ENCODE results near the gene PAGE4. TPM values are rescaled to one million over a fixed set of nuclear protein-coding genes. Genes with fewer than 3 reads are reported as not detected.
A peak's percentile ranks its signal among the peaks of the same experiment; 100 is the strongest.

The PAGE4 gene
- polyA plus RNA-seq, 2 donors: 0.11 TPM; not detected in 1

DNA sequence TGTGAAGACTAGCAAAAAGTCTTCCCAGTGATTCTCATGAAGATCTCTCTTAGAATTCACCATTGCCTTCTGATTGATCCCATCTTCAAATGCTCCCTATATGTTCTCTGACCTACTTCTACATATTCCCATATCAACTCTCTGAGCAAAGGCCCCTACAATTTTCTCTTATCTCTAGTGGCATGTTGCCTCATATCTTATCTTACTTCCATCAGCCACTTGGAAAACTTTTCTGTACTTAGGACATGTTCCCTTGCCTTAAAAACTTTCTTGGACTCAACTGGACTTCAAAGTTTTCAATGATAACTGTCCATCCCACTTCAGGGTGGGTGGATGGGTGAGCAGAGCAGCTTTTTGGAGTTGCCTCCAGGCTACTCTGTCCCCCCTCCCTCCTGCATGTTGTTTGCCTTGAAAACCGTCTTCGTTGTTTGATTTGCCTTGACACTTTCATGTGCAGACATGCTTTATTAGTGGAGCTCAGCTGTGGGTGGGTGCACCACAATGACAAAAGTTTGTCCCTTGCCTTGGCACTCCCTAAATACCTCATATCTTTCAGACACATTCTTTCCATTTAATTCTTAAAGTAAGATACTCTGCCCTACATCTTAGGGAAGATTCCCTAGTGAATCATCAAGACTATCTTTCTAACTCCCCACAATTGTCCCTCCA, 31.9 kb downstream of the PAGE4 start:
- WGBS, 2 donors: 49 to 64% methylated on average over 2 of the region's 2 CpGs
- H3K4me3 ChIP-seq (ENCODE audit: low read depth in 1 of 2, low read length in 2 of 2): no peak overlapping the region
- peaks cover 0 to 4% of the 10 kb centered on the region in 2 donors for H3K27me3 ChIP-seq (ENCODE audit: control insufficient read depth in 1 of 2, insufficient read depth in 2 of 2, low read length in 2 of 2)
- no peaks in the 10 kb centered on the region for H3K36me3 ChIP-seq (ENCODE audit: control insufficient read depth in 2 of 2, insufficient read depth in 2 of 2, low read length in 1 of 2)
- H3K4me1 ChIP-seq (ENCODE audit: control insufficient read depth in 2 of 2, insufficient read depth in 2 of 2, low read length in 1 of 2): no peaks in the 10 kb centered on the region
- H3K9me3 ChIP-seq (ENCODE audit: control insufficient read depth in 2 of 2, insufficient read depth in 1 of 2, low read depth in 1 of 2, low read length in 1 of 2): no peaks in the 10 kb centered on the region
- no peak overlapping the region for H3K27ac ChIP-seq (ENCODE audit: low read depth in 2 of 2, low read length in 1 of 2)

DNA sequence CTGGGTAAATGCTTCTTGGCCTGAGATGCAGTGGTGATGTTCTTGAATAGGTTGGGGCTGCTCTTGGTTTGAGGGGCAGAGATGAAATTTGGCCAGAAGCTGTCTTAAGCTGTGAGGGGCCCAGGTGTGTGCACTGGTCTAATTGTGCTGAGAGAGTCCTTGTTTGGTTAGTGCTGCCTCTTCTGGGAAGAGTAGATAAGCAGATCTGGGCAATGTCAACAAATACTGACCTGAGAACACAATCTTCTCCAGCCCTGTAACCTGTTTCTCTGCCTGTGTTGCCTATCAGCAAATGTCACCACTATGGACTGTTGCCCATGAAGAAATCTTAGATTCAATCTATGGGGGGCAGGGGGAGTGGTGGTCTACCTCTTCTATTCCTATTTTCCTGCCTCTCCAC, 33.0 kb downstream of the PAGE4 start:
- Histone ChIP-seq H3K9me3 (ENCODE audit: control insufficient read depth in 2 of 2, insufficient read depth in 1 of 2, low read depth in 1 of 2, low read length in 1 of 2) (no peaks in the 10 kb centered on the region), H3K4me1 (ENCODE audit: control insufficient read depth in 2 of 2, insufficient read depth in 2 of 2, low read length in 1 of 2) (no peaks in the 10 kb centered on the region), H3K36me3 (ENCODE audit: control insufficient read depth in 2 of 2, insufficient read depth in 2 of 2, low read length in 1 of 2) (no peaks in the 10 kb centered on the region), H3K27ac (ENCODE audit: low read depth in 2 of 2, low read length in 1 of 2) (no peak overlapping the region), H3K27me3 (ENCODE audit: control insufficient read depth in 1 of 2, insufficient read depth in 2 of 2, low read length in 2 of 2) (peaks cover 0 to 4% of the 10 kb centered on the region in 2 donors), H3K4me3 (ENCODE audit: low read depth in 1 of 2, low read length in 2 of 2) (no peak overlapping the region)

DNA sequence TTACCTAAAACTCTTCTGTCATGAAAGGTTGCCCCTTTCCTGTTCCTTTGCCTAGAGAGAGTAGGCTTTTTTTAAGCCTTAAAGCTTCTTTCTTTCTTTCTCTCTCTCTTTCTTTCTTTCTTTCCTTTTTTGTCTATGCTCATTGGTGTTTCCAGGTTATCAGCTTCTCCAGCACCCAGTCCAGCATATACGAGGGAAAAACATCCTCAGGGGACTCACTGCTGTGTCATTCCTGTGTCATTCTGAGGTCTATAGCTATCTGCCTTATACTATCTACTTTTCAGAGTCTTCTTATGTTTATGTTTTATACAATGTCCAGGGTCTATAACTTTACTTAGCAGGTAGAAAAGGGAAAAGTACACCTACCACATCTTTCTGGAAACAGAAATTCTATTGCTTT, 39.6 kb downstream of the PAGE4 start:
- Histone ChIP-seq H3K27me3 (ENCODE audit: control insufficient read depth in 1 of 2, insufficient read depth in 2 of 2, low read length in 2 of 2) (peaks cover 0 to 5% of the 10 kb centered on the region in 2 donors), H3K4me1 (ENCODE audit: control insufficient read depth in 2 of 2, insufficient read depth in 2 of 2, low read length in 1 of 2) (no peaks in the 10 kb centered on the region), H3K27ac (ENCODE audit: low read depth in 2 of 2, low read length in 1 of 2) (no peak overlapping the region), H3K9me3 (ENCODE audit: control insufficient read depth in 2 of 2, insufficient read depth in 1 of 2, low read depth in 1 of 2, low read length in 1 of 2) (no peaks in the 10 kb centered on the region), H3K36me3 (ENCODE audit: control insufficient read depth in 2 of 2, insufficient read depth in 2 of 2, low read length in 1 of 2) (no peaks in the 10 kb centered on the region), H3K4me3 (ENCODE audit: low read depth in 1 of 2, low read length in 2 of 2) (no peak overlapping the region)
- WGBS, 2 donors: 37 to 45% methylated on average over 1 of the region's 1 CpG

DNA sequence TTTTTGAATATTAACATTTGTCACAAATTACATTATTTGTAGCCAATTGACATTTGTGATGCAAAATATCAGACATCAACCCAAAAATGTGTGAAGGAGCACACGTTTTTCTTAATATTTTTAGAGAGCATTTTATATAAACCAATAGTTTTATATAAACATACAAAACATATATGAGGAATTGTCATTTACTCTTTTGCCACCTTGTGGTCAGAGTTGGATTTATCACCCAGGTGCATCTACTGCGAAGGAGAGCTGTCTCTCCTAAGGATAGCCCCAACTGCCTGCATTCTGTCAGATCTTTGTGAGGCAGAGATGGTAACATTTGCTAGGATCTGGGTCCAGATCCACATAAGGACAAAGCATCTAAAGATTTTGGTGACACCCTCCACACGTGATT, 47.6 kb downstream of the PAGE4 start:
- 5 to 11% methylated on average over 3 of the region's 3 CpGs for WGBS, 2 donors
- Histone ChIP-seq H3K4me1 (ENCODE audit: control insufficient read depth in 2 of 2, insufficient read depth in 2 of 2, low read length in 1 of 2) (no peaks in the 10 kb centered on the region), H3K27ac (ENCODE audit: low read depth in 2 of 2, low read length in 1 of 2) (no peak overlapping the region), H3K4me3 (ENCODE audit: low read depth in 1 of 2, low read length in 2 of 2) (no peak overlapping the region), H3K27me3 (ENCODE audit: control insufficient read depth in 1 of 2, insufficient read depth in 2 of 2, low read length in 2 of 2) (peaks cover 0 to 4% of the 10 kb centered on the region in 2 donors), H3K36me3 (ENCODE audit: control insufficient read depth in 2 of 2, insufficient read depth in 2 of 2, low read length in 1 of 2) (no peaks in the 10 kb centered on the region), H3K9me3 (ENCODE audit: control insufficient read depth in 2 of 2, insufficient read depth in 1 of 2, low read depth in 1 of 2, low read length in 1 of 2) (no peaks in the 10 kb centered on the region)

DNA sequence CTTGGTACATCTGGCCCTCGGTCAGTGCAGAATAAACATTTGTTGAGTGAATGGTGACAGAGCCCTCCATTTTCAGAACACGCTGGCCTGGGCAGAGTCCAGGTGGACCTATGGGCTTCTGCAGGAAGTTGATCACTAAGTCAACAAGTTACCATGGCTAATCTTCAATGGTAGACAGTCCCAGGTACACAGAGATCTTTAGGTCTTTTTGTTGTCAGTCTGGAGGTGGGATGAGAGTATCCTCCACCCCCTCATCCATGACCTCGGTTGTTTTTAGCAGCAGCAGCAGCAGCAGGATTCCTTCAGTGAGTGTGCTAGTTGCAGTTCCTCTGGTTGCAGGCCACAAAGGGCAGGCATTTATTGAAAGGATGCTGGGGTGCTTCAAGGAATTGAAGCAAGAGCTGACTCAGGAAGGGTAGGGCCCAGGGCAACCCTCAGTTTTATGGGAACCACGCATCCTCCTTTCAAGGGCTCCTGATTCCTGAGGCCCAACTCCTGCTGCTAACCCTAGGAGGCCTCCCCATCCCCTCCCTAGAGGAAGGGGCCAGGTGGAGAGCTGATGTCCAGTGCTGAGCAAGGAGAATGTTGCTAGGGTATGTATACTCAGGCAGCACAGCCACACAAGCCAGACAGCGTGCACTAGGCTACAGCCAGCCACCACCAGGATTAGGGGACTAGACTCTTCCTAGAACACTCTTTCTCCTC, 48.4 kb downstream of the PAGE4 start:
- H3K27ac ChIP-seq (ENCODE audit: low read depth in 2 of 2, low read length in 1 of 2): no peak overlapping the region

DNA sequence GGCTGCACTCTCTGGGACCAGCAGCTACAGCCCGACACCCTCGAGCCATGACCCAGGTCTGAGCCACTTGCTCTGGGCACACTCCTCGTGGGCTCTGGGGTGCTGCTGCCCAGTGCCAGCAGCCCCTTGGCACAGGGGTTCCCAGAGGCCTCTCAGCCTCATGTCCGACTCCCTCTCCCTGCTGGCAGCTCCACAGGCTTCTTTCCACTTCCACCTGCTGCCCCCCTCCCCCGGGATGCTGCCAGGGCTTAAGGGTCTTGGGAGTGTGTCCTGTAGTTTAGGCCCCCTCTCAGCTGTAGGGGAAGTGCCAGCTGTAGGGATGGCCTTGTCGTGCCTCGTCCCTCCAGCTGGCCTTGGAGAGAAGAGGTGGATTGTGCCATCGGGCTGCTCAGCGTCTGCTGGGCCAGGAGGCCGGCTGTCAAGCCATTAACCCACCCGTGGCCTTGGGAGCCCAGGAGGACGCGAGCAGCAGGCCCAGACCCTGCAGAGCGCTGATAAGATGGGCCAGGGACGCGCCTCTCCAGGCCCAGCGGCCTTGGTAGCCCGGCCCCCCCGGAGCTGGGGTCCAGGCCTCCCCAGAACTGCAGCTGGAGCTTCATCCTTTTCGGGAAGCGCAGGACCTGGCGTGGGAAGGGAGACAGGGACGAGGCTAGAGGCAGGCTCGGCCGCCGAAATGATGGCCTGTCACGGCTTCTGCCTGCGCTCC, 49.2 kb downstream of the PAGE4 start:
- Histone ChIP-seq H3K4me3 (ENCODE audit: low read depth in 1 of 2, low read length in 2 of 2) (peak overlapping the region; percentile 57 to 63), H3K9me3 (ENCODE audit: control insufficient read depth in 2 of 2, insufficient read depth in 1 of 2, low read depth in 1 of 2, low read length in 1 of 2) (no peaks in the 10 kb centered on the region), H3K27ac (ENCODE audit: low read depth in 2 of 2, low read length in 1 of 2) (peak overlapping the region; percentile 62 to 89), H3K27me3 (ENCODE audit: control insufficient read depth in 1 of 2, insufficient read depth in 2 of 2, low read length in 2 of 2) (peaks cover 0 to 4% of the 10 kb centered on the region in 2 donors), H3K36me3 (ENCODE audit: control insufficient read depth in 2 of 2, insufficient read depth in 2 of 2, low read length in 1 of 2) (no peaks in the 10 kb centered on the region), H3K4me1 (ENCODE audit: control insufficient read depth in 2 of 2, insufficient read depth in 2 of 2, low read length in 1 of 2) (no peaks in the 10 kb centered on the region)
- WGBS, 2 donors: 21 to 40% methylated on average over 28 of the region's 28 CpGs

More for the DNA sequence above, 48.4 kb downstream of the PAGE4 start:
- Histone ChIP-seq H3K27me3 (ENCODE audit: control insufficient read depth in 1 of 2, insufficient read depth in 2 of 2, low read length in 2 of 2) (peaks cover 0 to 4% of the 10 kb centered on the region in 2 donors), H3K4me1 (ENCODE audit: control insufficient read depth in 2 of 2, insufficient read depth in 2 of 2, low read length in 1 of 2) (no peaks in the 10 kb centered on the region), H3K9me3 (ENCODE audit: control insufficient read depth in 2 of 2, insufficient read depth in 1 of 2, low read depth in 1 of 2, low read length in 1 of 2) (no peaks in the 10 kb centered on the region), H3K4me3 (ENCODE audit: low read depth in 1 of 2, low read length in 2 of 2) (no peak overlapping the region), H3K36me3 (ENCODE audit: control insufficient read depth in 2 of 2, insufficient read depth in 2 of 2, low read length in 1 of 2) (no peaks in the 10 kb centered on the region)
- 59 to 67% methylated on average over 5 of the region's 5 CpGs for WGBS, 2 donors

DNA sequence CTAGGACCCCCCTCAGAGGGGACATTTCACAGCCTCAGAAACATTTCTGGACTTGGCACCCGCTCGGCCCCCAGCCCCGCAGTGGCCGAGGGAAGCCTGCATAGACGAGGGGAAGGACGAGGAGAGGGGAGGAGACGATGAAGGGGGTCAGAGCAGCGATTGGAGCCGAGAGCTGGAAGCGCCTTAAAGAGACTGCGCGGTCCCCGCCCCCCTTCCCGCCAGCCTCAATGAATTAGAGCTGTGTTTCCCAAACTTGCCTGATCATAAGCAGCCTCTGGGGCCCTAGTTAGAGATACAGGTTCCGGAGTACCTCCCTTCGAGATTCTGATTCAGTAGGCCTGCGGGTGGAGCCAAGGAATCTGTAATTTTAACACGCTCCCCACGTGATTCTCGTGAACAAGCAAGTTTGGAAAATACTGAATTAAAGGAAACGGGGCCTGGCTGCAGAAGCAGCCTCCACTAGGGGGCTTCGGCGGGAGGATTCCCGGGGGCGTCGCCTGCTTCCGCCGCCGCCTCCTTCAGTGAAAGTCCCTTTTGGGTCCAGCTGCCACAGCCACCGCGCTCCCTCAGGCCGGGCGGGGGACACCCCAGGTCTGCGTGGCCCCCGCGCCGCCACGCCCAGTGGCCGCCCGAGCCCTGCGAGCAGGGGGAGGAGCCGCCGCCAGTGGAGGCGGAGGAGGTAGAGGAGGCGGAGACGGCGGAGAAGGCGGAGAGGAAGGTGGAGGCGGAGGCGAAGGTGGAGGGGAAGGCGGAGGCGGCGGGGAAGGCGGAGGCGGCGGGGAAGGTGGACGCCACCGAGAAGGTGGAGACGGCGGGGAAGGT, 49.9 kb downstream of the PAGE4 start, which contains the start of gene USP27X:
Gene USP27X, plus strand, starts transcription at position 651 of the 822 bp plus-strand sequence. CDS start 824 bp downstream, outside the sequence.
- peaks cover 0 to 4% of the 10 kb centered on the region in 2 donors for H3K27me3 ChIP-seq (ENCODE audit: control insufficient read depth in 1 of 2, insufficient read depth in 2 of 2, low read length in 2 of 2)
- H3K27ac ChIP-seq (ENCODE audit: low read depth in 2 of 2, low read length in 1 of 2): peak within 1 kb of the TSS; percentile 62 to 89
- WGBS, 2 donors: 0 to 29% methylated on average over 51 to 60 of the region's 60 CpGs
- H3K4me3 ChIP-seq (ENCODE audit: low read depth in 1 of 2, low read length in 2 of 2): peak within 1 kb of the TSS; percentile 57 to 63
- H3K4me1 ChIP-seq (ENCODE audit: control insufficient read depth in 2 of 2, insufficient read depth in 2 of 2, low read length in 1 of 2): no peaks in the 10 kb centered on the region
- H3K9me3 ChIP-seq (ENCODE audit: control insufficient read depth in 2 of 2, insufficient read depth in 1 of 2, low read depth in 1 of 2, low read length in 1 of 2): no peaks in the 10 kb centered on the region
- no peaks in the 10 kb centered on the region for H3K36me3 ChIP-seq (ENCODE audit: control insufficient read depth in 2 of 2, insufficient read depth in 2 of 2, low read length in 1 of 2)

DNA sequence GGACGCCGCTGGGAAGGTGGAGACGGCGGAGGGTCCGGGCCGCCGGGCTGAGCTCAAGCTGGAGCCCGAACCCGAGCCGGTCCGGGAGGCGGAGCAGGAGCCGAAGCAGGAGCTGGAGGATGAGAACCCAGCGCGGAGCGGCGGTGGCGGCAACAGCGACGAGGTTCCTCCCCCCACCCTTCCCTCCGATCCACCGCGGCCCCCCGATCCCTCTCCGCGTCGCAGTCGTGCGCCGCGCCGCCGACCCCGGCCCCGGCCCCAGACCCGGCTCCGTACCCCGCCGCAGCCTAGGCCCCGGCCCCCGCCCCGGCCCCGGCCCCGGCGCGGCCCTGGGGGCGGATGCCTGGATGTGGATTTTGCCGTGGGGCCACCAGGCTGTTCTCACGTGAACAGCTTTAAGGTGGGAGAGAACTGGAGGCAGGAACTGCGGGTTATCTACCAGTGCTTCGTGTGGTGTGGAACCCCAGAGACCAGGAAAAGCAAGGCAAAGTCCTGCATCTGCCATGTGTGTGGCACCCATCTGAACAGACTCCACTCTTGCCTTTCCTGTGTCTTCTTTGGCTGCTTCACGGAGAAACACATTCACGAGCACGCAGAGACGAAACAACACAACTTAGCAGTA, 50.7 kb downstream of the PAGE4 start:
- H3K4me1 ChIP-seq (ENCODE audit: control insufficient read depth in 2 of 2, insufficient read depth in 2 of 2, low read length in 1 of 2): no peaks in the 10 kb centered on the region
- no peaks in the 10 kb centered on the region for H3K36me3 ChIP-seq (ENCODE audit: control insufficient read depth in 2 of 2, insufficient read depth in 2 of 2, low read length in 1 of 2)
- H3K4me3 ChIP-seq (ENCODE audit: low read depth in 1 of 2, low read length in 2 of 2): peak overlapping the region; percentile 57 to 63
- WGBS, 2 donors: 3 to 38% methylated on average over 34 to 54 of the region's 55 CpGs
- H3K9me3 ChIP-seq (ENCODE audit: control insufficient read depth in 2 of 2, insufficient read depth in 1 of 2, low read depth in 1 of 2, low read length in 1 of 2): no peaks in the 10 kb centered on the region
- peaks cover 0 to 4% of the 10 kb centered on the region in 2 donors for H3K27me3 ChIP-seq (ENCODE audit: control insufficient read depth in 1 of 2, insufficient read depth in 2 of 2, low read length in 2 of 2)
- H3K27ac ChIP-seq (ENCODE audit: low read depth in 2 of 2, low read length in 1 of 2): peak overlapping the region; percentile 62 to 89

DNA sequence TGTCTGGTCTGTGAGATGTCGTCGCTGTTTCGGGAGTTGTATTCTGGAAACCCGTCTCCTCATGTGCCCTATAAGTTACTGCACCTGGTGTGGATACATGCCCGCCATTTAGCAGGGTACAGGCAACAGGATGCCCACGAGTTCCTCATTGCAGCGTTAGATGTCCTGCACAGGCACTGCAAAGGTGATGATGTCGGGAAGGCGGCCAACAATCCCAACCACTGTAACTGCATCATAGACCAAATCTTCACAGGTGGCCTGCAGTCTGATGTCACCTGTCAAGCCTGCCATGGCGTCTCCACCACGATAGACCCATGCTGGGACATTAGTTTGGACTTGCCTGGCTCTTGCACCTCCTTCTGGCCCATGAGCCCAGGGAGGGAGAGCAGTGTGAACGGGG, 51.6 kb downstream of the PAGE4 start:
- Histone ChIP-seq H3K27me3 (ENCODE audit: control insufficient read depth in 1 of 2, insufficient read depth in 2 of 2, low read length in 2 of 2) (peaks cover 0 to 4% of the 10 kb centered on the region in 2 donors), H3K27ac (ENCODE audit: low read depth in 2 of 2, low read length in 1 of 2) (no peak overlapping the region), H3K4me3 (ENCODE audit: low read depth in 1 of 2, low read length in 2 of 2) (no peak overlapping the region), H3K9me3 (ENCODE audit: control insufficient read depth in 2 of 2, insufficient read depth in 1 of 2, low read depth in 1 of 2, low read length in 1 of 2) (no peaks in the 10 kb centered on the region), H3K36me3 (ENCODE audit: control insufficient read depth in 2 of 2, insufficient read depth in 2 of 2, low read length in 1 of 2) (no peaks in the 10 kb centered on the region), H3K4me1 (ENCODE audit: control insufficient read depth in 2 of 2, insufficient read depth in 2 of 2, low read length in 1 of 2) (no peaks in the 10 kb centered on the region)
- 88 to 90% methylated on average over 12 of the region's 12 CpGs for WGBS, 2 donors
